ENCODE measurements around the gene EPSTI1. TPM values are rescaled to one million over a fixed set of nuclear protein-coding genes. Genes with fewer than 3 reads are reported as not detected.
"Not testable (repeated sequence)": the region's sequence is repeated elsewhere in the genome, so short reads cannot be mapped to it uniquely, and the experiment has no call there.

Gene EPSTI1
- total and polyA plus RNA-seq, 2 donors: 7.7 to 9.6 TPM

- no peak overlapping the region for H3K4me3 ChIP-seq (ENCODE audit: low read depth, low read length)
- H3K4me1 ChIP-seq (ENCODE audit: insufficient read depth): no peaks in the 10 kb centered on the region
- 22% methylated on average over 6 of the region's 6 CpGs for WGBS
- no peaks in the 10 kb centered on the region for H3K36me3 ChIP-seq (ENCODE audit: insufficient read depth)
- no peak for DNase-seq (ENCODE audit: extremely low spot score)
- H3K27ac ChIP-seq (ENCODE audit: low read depth): no peak overlapping the region
Measured at GRCh38 chr13:42883771-42884467, 108.1 kb downstream of the EPSTI1 start.

- DNase-seq (ENCODE audit: extremely low spot score): no peak
- 77% methylated on average over 1 of the region's 1 CpG for WGBS
- H3K27ac ChIP-seq (ENCODE audit: low read depth): no peak overlapping the region
- no peak overlapping the region for H3K4me3 ChIP-seq (ENCODE audit: low read depth, low read length)
- no peaks in the 10 kb centered on the region for H3K4me1 ChIP-seq (ENCODE audit: insufficient read depth)
- no peaks in the 10 kb centered on the region for H3K36me3 ChIP-seq (ENCODE audit: insufficient read depth)
Measured at GRCh38 chr13:42883142-42883541, 108.9 kb downstream of the EPSTI1 start.

- H3K4me1 ChIP-seq (ENCODE audit: insufficient read depth): no peaks in the 10 kb centered on the region
- no peak overlapping the region for H3K4me3 ChIP-seq (ENCODE audit: low read depth, low read length)
- no peak overlapping the region for H3K27ac ChIP-seq (ENCODE audit: low read depth)
- H3K36me3 ChIP-seq (ENCODE audit: insufficient read depth): no peaks in the 10 kb centered on the region
- 40% methylated on average over 8 of the region's 8 CpGs for WGBS
- no peak for DNase-seq (ENCODE audit: extremely low spot score)
Measured at GRCh38 chr13:42880056-42880605, 111.9 kb downstream of the EPSTI1 start.

DNA sequence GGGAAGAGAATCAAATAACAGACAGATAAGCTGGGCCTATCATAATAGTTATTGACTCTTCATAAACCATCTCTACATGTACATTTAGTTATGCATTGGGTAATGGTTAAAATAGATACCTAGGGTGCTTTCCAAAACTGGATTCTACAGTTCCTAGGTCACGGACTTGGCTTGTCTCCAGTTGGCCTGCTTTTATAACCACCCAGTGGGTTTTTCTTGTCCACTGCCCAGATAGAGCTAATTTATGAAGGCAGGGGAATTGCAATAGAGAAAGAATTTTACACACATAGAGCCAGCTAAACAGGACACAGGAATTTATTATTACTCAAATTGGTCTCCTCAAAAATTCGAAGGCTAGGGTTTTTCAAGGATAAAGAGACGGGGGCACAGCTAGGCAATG lies 113.3 kb downstream of the EPSTI1 start:
- no peaks in the 10 kb centered on the region for H3K4me1 ChIP-seq (ENCODE audit: insufficient read depth)
- DNase-seq (ENCODE audit: extremely low spot score): no peak
- no peaks in the 10 kb centered on the region for H3K36me3 ChIP-seq (ENCODE audit: insufficient read depth)
- H3K4me3 ChIP-seq (ENCODE audit: low read depth, low read length): no peak overlapping the region
- 80% methylated on average over 3 of the region's 3 CpGs for WGBS
- no peak overlapping the region for H3K27ac ChIP-seq (ENCODE audit: low read depth)

- H3K4me3 ChIP-seq (ENCODE audit: low read depth, low read length): no peak overlapping the region
- 70% methylated on average over 6 of the region's 6 CpGs for WGBS
- H3K36me3 ChIP-seq (ENCODE audit: insufficient read depth): no peaks in the 10 kb centered on the region
- DNase-seq (ENCODE audit: extremely low spot score): no peak
- no peaks in the 10 kb centered on the region for H3K4me1 ChIP-seq (ENCODE audit: insufficient read depth)
- no peak overlapping the region for H3K27ac ChIP-seq (ENCODE audit: low read depth)
Measured at GRCh38 chr13:42876887-42877545, 115.0 kb downstream of the EPSTI1 start.

GRCh38 chr13:42876270-42876714 lies 115.7 kb downstream of the EPSTI1 start:
- Histone ChIP-seq H3K4me3 (ENCODE audit: low read depth, low read length) (no peak overlapping the region), H3K4me1 (ENCODE audit: insufficient read depth) (no peaks in the 10 kb centered on the region), H3K27ac (ENCODE audit: low read depth) (no peak overlapping the region), H3K36me3 (ENCODE audit: insufficient read depth) (no peaks in the 10 kb centered on the region)
- 64% methylated on average over 1 of the region's 1 CpG for WGBS
- no peak for DNase-seq (ENCODE audit: extremely low spot score)

GRCh38 chr13:42875475-42876269 lies 116.4 kb downstream of the EPSTI1 start:
- 51% methylated on average over 12 of the region's 12 CpGs for WGBS
- no peak overlapping the region for H3K27ac ChIP-seq (ENCODE audit: low read depth)
- no peak for DNase-seq (ENCODE audit: extremely low spot score)
- H3K36me3 ChIP-seq (ENCODE audit: insufficient read depth): no peaks in the 10 kb centered on the region
- H3K4me3 ChIP-seq (ENCODE audit: low read depth, low read length): no peak overlapping the region
- H3K4me1 ChIP-seq (ENCODE audit: insufficient read depth): no peaks in the 10 kb centered on the region

- Histone ChIP-seq H3K27ac (ENCODE audit: low read depth) (no peak overlapping the region), H3K4me3 (ENCODE audit: low read depth, low read length) (no peak overlapping the region), H3K36me3 (ENCODE audit: insufficient read depth) (no peaks in the 10 kb centered on the region), H3K4me1 (ENCODE audit: insufficient read depth) (no peaks in the 10 kb centered on the region)
- 87% methylated on average over 2 of the region's 2 CpGs for whole genome bisulfite sequencing
- no peak for DNase-seq (ENCODE audit: extremely low spot score)
Measured at GRCh38 chr13:42874221-42874620, 117.8 kb downstream of the EPSTI1 start.

DNA sequence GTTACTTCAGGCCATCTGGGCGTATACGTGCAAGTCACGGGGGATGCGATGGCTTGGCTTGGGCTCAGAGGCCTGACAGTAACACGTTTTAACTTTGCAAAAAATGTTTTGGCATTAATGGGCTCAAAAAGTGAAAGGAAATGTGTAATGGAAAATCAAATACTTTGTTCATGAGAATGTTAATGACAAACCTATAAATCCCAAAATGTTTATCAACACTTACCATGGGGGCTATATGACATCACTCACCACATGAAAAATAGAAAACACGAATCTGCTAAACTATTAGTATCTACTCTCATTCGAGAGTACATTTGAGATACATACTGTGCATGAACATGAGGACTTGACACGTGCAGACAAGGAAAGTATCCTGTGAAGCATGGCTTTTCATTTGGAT lies 119.0 kb downstream of the EPSTI1 start:
- Histone ChIP-seq H3K36me3 (ENCODE audit: insufficient read depth) (no peaks in the 10 kb centered on the region), H3K4me1 (ENCODE audit: insufficient read depth) (no peaks in the 10 kb centered on the region), H3K27ac (ENCODE audit: low read depth) (no peak overlapping the region), H3K4me3 (ENCODE audit: low read depth, low read length) (no peak overlapping the region)
- WGBS: 88% methylated on average over 8 of the region's 8 CpGs
- no peak for DNase-seq (ENCODE audit: extremely low spot score)

- no peak for DNase-seq (ENCODE audit: extremely low spot score)
- H3K4me3 ChIP-seq (ENCODE audit: low read depth, low read length): no peak overlapping the region
- no peaks in the 10 kb centered on the region for H3K36me3 ChIP-seq (ENCODE audit: insufficient read depth)
- no peak overlapping the region for H3K27ac ChIP-seq (ENCODE audit: low read depth)
- 74% methylated on average over 4 of the region's 4 CpGs for WGBS
- peaks cover 1% of the 10 kb centered on the region for H3K4me1 ChIP-seq (ENCODE audit: insufficient read depth)
Measured at GRCh38 chr13:42867232-42867631, 124.8 kb downstream of the EPSTI1 start.

GRCh38 chr13:42865768-42866102 lies 126.3 kb downstream of the EPSTI1 start:
- Histone ChIP-seq H3K4me1 (ENCODE audit: insufficient read depth) (peaks cover 1% of the 10 kb centered on the region), H3K4me3 (ENCODE audit: low read depth, low read length) (no peak overlapping the region), H3K36me3 (ENCODE audit: insufficient read depth) (no peaks in the 10 kb centered on the region), H3K27ac (ENCODE audit: low read depth) (no peak overlapping the region)
- WGBS: 50% methylated on average over 2 of the region's 2 CpGs
- no peak for DNase-seq (ENCODE audit: extremely low spot score)

DNA sequence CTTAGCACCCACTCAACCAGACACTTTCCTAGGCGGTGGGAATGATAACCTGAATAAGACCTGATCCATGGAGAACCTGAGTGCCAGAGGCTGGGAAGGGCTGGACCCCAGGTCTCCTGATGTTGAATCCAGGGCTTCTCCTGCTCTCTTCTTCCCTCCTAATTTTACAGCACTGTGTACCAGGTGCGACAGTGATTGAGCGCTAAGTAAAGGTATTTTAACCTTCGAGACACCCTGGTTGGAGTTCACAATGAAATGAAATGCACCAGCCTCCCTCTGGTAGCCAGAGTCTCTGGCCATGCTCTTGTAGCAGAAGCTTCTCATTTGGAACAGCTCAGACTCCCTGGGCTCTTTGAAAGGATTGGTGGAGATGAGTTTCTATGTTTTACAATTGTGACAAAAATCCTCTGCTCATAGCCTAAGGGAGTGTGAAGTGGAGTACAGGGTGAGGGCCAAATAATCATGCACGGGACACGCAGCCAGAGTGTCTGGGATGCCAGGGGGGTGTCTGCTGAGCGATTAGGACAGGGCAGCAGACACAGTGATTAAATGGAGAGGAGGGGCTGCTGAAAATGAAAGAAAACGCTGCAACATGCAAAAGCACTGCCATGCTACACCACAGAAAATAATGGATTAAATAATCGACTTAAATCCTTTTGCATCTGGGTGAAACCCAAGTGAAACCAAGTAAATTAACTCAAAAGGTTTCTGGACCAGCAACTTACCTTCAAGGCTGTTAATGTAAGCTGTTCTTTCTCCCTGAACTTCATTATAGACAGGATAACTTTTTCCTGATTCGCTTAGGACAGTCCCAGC lies 126.9 kb downstream of the EPSTI1 start:
- no peak for DNase-seq (ENCODE audit: extremely low spot score)
- Histone ChIP-seq H3K27ac (ENCODE audit: low read depth) (no peak overlapping the region), H3K4me1 (ENCODE audit: insufficient read depth) (peaks cover 1% of the 10 kb centered on the region), H3K4me3 (ENCODE audit: low read depth, low read length) (no peak overlapping the region), H3K36me3 (ENCODE audit: insufficient read depth) (no peaks in the 10 kb centered on the region)
- WGBS: 51% methylated on average over 10 of the region's 10 CpGs

DNA sequence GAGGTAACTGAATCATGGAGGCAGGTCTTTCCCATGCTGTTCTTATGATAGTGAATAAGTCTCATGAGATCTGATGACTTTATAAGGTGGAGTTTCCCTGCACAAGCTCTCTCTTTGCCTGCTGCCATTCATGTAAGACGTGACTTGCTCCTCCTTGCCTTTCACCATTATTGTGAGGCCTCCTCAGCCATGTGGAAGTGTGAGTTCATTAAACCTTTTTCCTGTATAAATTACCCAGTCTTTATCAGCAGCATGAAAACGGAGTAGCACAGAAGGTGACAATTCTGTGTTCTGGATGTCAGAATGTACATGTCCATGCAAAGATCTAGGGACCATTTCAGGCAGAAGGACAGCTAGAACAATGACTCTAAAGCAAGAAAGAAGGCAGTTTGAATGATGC lies 129.7 kb downstream of the EPSTI1 start:
- H3K4me3 ChIP-seq (ENCODE audit: low read depth, low read length); DNase-seq (ENCODE audit: extremely low spot score); H3K27ac ChIP-seq (ENCODE audit: low read depth); H3K36me3 ChIP-seq (ENCODE audit: insufficient read depth); H3K4me1 ChIP-seq (ENCODE audit: insufficient read depth): not testable (repeated sequence)
- 88% methylated on average over 2 of the region's 2 CpGs for WGBS
